GM12878 (cell line): ENCODE measurements around the gene CA5A. TPM values are rescaled to one million over a fixed set of nuclear protein-coding genes. Genes with fewer than 3 reads are reported as not detected.
A peak's percentile ranks its signal among the peaks of the same experiment; 100 is the strongest.
"Not testable (repeated sequence)": the region's sequence is repeated elsewhere in the genome, so short reads cannot be mapped to it uniquely, and the experiment has no call there.

ENCODE experiments used
- ATAC-seq: fragments of 200-7000 bp; cut with Tn5 transposase; 3 replicates; pipeline ENCODE4 v1.9.1; 2020; ENCODE audit warnings: mild to moderate bottlenecking, moderate library complexity
- BruUV-seq: library from RNA; stranded (reverse); fragments of 400-500 nt; replicated peaks from 2 replicates; lab custom pipeline; 2021; lab: Mats Ljungman, UMichigan
- CTCF ChIA-PET: fragments of 300-600 bp; sonication (Branson Sonifier 250); formaldehyde crosslinking; extraction: SDS; loops from one replicate; lab custom pipeline; 2021; ENCODE audit warnings: inconsistent platforms; lab: Yijun Ruan, JAX
- POLR2A ChIA-PET: fragments of 350-600 bp; formaldehyde crosslinking; extraction: SDS; loops from one replicate; lab custom pipeline; 2021; ENCODE audit warnings: inconsistent platforms; lab: Charles Lee
- RAD21 ChIA-PET: fragments of 300-600 bp; sonication (Branson Sonifier 250); formaldehyde crosslinking; loops from one replicate; lab custom pipeline; 2023; ENCODE audit warnings: antibody characterized with exemption; ENCODE audit not compliant: unreplicated experiment; lab: Charles Lee
- SMC1A ChIA-PET: fragments of 300-600 bp; sonication (Branson Sonifier 250); formaldehyde crosslinking; loops from one replicate; lab custom pipeline; 2023; ENCODE audit not compliant: unreplicated experiment, uncharacterized antibody; lab: Charles Lee
- DNase-seq: peaks from one replicate; pipeline ENCODE4 v3.0.0-alpha.2; 2011; ENCODE audit warnings: low read depth, low spot score
- FAIRE-seq: peaks from 3 replicates; lab custom pipeline; 2011; peaks lifted over from hg19 to GRCh38; lab: Jason Lieb, UNC
- H2AFZ ChIP-seq: 2 replicates; pipeline ENCODE4 v1.6.0; 2011; ENCODE audit warnings: low read depth, low read length, control low read depth; ENCODE audit not compliant: control insufficient read depth
- H3K27ac ChIP-seq: 2 replicates; pipeline ENCODE4 v1.5.1; 2011; ENCODE audit warnings: control low read depth; ENCODE audit not compliant: control insufficient read depth, insufficient read depth
- H3K27me3 ChIP-seq, 2 experiments: replicated peaks in 1 of 2; 2 replicates each; pipeline versions ENCODE4 v1.6.0 to v1.6.1; 2011; ENCODE audit warnings: low read length in 1 of 2; ENCODE audit not compliant: control insufficient read depth in 2 of 2, insufficient read depth in 2 of 2
- H3K36me3 ChIP-seq, 2 experiments: 2 replicates each; pipeline ENCODE4 v1.5.1; 2011; ENCODE audit warnings: low read length in 1 of 2; ENCODE audit not compliant: control insufficient read depth in 2 of 2, insufficient read depth in 2 of 2
- H3K4me1 ChIP-seq: 2 replicates; pipeline ENCODE4 v1.6.1; 2011; ENCODE audit warnings: mild to moderate bottlenecking, low read length, moderate library complexity, mixed read lengths; ENCODE audit not compliant: control insufficient read depth, insufficient read depth
- H3K4me2 ChIP-seq: 2 replicates; pipeline ENCODE4 v1.6.0; 2011; ENCODE audit warnings: control low read depth; ENCODE audit not compliant: control insufficient read depth, insufficient read depth
- H3K4me3 ChIP-seq: fragments of 200-600 bp; sonication (generic); 2 replicates; pipeline ENCODE4 v1.5.1; 2016
- H3K79me2 ChIP-seq: 2 replicates; pipeline ENCODE4 v1.6.0; 2011; ENCODE audit warnings: low read length; ENCODE audit not compliant: control insufficient read depth, insufficient read depth
- H3K9ac ChIP-seq: 2 replicates; pipeline ENCODE4 v1.8.0; 2011; ENCODE audit warnings: low read length, control low read depth, mixed read lengths; ENCODE audit not compliant: control insufficient read depth, insufficient read depth
- H3K9me3 ChIP-seq: replicated peaks from 3 replicates; pipeline ENCODE4 v1.5.1; 2011; ENCODE audit warnings: mild to moderate bottlenecking, low read length; ENCODE audit not compliant: control insufficient read depth, insufficient read depth
- H4K20me1 ChIP-seq: 2 replicates; pipeline ENCODE4 v1.6.0; 2011; ENCODE audit not compliant: control insufficient read depth, insufficient read depth
- BACH1 ChIP-seq: fragments of 450-650 bp; IDR thresholded peaks from 2 replicates; pipeline ENCODE4 v1.6.1; 2017; ENCODE audit warnings: mild to moderate bottlenecking, borderline replicate concordance
- CHD2 ChIP-seq: IDR thresholded peaks from 2 replicates; pipeline ENCODE4 v1.6.1; 2011; ENCODE audit warnings: low read depth, low read length, improper control_type of control experiment, borderline replicate concordance
- MTA2 ChIP-seq: fragments of 450-650 bp; IDR thresholded peaks from 2 replicates; pipeline ENCODE4 v1.6.1; 2016; ENCODE audit warnings: low read depth, mild to moderate bottlenecking, moderate library complexity
- TCF3 ChIP-seq: IDR thresholded peaks from 2 replicates; pipeline ENCODE4 v1.6.1; 2012; ENCODE audit warnings: low read depth, mild to moderate bottlenecking, low read length, borderline replicate concordance; ENCODE audit not compliant: insufficient read depth
- ZBTB4 ChIP-seq: fragments of 450-650 bp; formaldehyde crosslinking; IDR thresholded peaks from 2 replicates; pipeline ENCODE4 v1.4.0; 2022; ENCODE audit warnings: mild to moderate bottlenecking, moderate library complexity
- WGBS: methylation state at CpG from one replicate; pipeline ENCODE4 v1.1.6; 2016; ENCODE audit warnings: low lambda C conversion rate; ENCODE audit not compliant: insufficient replicate concordance, insufficient coverage; ENCODE audit errors: missing lambda C conversion rate; 5-methylcytosine and 5-hydroxymethylcytosine counted together
- in situ Hi-C: fragments of 300-500 bp; cut with MboI; formaldehyde crosslinking; loops from 9 replicates; pipeline ENCODE4 v1.14.3; 2018; ENCODE audit warnings: mixed read lengths
- intact Hi-C: fragments of 100-400 bp; cut with micrococcal nuclease; formaldehyde crosslinking; loops from one replicate; pipeline ENCODE4 v1.14.2; 2022; ENCODE audit not compliant: unreplicated experiment
- polyA plus RNA-seq, 11 experiments: library from polyadenylated mRNA; depleted of rRNA in 4 of 11; unstranded in 6 of 11; stranded (reverse) in 5 of 11; fragments of >200 nt; fragmentation: Nextera tagmentation in 4 of 11; fragmentation: Illumina TruSeq in 1 of 11; extraction: Ambion mirVana in 4 of 11; extraction: Trizol in 1 of 11; gene quantifications; 1 replicate in 1 of 11; 2 replicates in 10 of 11; pipeline versions ENCODE4 v1.2.1 to v1.2.3, GENCODE V29; 2011 to 2016; ENCODE audit warnings: inconsistent platforms in 2 of 11, missing spikeins in 2 of 11, low read depth in 1 of 11
- total RNA-seq, 4 experiments: library from RNA; depleted of rRNA in 3 of 4; stranded (reverse); fragments of >200 nt in 3 of 4; fragmentation: Illumina TruSeq in 1 of 4; extraction: Trizol in 1 of 4; gene quantifications; 2 replicates each; pipeline versions ENCODE4 v1.2.1 to v1.2.3, GENCODE V29; 2013 to 2021
- TF ChIP-seq, protein P1 (sequence below): IDR thresholded peaks from 2 replicates; pipeline ENCODE4 v1.6.1; 2012; ENCODE audit warnings: mild to moderate bottlenecking, low read depth, low read length

Gene CA5A
- total and polyA plus RNA-seq, 10 of the 15 experiments (the other 5 are each of a cell fraction or from before 2014, with no cell fraction given), result not detected

DNA sequence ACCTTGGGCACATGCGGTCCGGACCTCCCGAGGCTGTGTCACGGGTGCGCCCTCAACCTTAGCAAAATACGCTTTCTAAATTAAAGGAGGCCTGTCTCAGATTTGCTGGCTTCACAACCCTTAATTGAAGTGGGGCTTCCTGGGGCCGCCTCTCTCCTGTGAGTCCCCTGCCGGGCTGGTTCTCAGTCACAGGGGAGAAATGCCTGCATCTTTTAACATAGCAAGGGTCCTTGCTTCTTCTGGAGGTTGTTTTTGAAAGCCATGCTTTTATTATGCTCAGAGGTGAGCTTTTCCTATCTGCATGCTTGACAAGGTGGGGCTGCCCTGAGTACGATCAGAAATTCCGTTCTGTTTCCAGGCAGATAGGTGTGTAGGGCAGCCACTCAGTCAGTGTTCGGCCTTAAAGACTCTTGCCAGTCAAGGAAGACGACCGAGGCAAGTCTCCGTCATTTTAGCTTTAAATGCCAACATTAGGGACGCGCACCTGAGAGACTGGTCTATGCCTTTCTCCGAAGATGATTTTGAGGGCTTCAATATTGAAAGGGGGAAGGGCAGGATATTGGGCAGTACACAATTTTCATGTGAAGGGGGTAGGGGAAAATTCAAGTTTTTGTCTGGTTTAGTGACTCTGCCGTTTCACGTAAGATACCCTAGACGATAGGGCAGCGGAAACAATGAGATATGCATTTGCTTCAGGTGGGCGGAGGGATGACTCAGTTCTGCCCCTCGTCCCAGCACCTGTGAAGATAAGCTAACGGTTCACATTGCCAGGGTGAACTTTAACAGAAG, 61.5 kb downstream of the CA5A start (continued):
- TF ChIP-seq, protein P1, sequence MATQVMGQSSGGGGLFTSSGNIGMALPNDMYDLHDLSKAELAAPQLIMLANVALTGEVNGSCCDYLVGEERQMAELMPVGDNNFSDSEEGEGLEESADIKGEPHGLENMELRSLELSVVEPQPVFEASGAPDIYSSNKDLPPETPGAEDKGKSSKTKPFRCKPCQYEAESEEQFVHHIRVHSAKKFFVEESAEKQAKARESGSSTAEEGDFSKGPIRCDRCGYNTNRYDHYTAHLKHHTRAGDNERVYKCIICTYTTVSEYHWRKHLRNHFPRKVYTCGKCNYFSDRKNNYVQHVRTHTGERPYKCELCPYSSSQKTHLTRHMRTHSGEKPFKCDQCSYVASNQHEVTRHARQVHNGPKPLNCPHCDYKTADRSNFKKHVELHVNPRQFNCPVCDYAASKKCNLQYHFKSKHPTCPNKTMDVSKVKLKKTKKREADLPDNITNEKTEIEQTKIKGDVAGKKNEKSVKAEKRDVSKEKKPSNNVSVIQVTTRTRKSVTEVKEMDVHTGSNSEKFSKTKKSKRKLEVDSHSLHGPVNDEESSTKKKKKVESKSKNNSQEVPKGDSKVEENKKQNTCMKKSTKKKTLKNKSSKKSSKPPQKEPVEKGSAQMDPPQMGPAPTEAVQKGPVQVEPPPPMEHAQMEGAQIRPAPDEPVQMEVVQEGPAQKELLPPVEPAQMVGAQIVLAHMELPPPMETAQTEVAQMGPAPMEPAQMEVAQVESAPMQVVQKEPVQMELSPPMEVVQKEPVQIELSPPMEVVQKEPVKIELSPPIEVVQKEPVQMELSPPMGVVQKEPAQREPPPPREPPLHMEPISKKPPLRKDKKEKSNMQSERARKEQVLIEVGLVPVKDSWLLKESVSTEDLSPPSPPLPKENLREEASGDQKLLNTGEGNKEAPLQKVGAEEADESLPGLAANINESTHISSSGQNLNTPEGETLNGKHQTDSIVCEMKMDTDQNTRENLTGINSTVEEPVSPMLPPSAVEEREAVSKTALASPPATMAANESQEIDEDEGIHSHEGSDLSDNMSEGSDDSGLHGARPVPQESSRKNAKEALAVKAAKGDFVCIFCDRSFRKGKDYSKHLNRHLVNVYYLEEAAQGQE, result no peak
- TF ChIP-seq BACH1 (peak; percentile 82; the same call in 1 of the 2 replicates), ZBTB4 (no peak), TCF3 (0 out of 2 replicates have a peak, but pooled peaks have one; percentile 40), CHD2 (peak; percentile 44; the same call in 1 of the 2 replicates), MTA2 (0 out of 2 replicates have a peak, but pooled peaks have one; percentile 24)
- TF ChIP-seq, all 136 proteins: peak for 20

- CTCF ChIA-PET, result interaction anchor here (0.7 to 17.0 kb wide), 32 partner anchors 8 to 105 kb away, joined by 3 to 553 read pairs (median 6); partner anchors contain the start of gene KLHDC4
- not testable (repeated sequence) for H3K9me3 ChIP-seq, H3K4me1 ChIP-seq, H3K27ac ChIP-seq, H3K4me2 ChIP-seq, ATAC-seq, H3K27me3 ChIP-seq, H4K20me1 ChIP-seq, FAIRE-seq, H3K4me3 ChIP-seq, BruUV-seq, H3K36me3 ChIP-seq, H2AFZ ChIP-seq, DNase-seq, H3K9ac ChIP-seq
- POLR2A ChIA-PET, result interaction anchor here (1.2 to 2.5 kb wide), 3 partner anchors 18 to 91 kb away, joined by 3 to 34 read pairs (median 9); no protein-coding TSS in a partner anchor
- peaks cover 31% of the 10 kb centered on the region for H3K79me2 ChIP-seq
- in situ Hi-C loops (loop anchor here (10.0 kb wide), 1 partner anchor 316 kb away; no protein-coding TSS in a partner anchor), intact Hi-C loops (loop anchor here (1.0 to 5.0 kb wide), 4 partner anchors 20 to 323 kb away; no protein-coding TSS in a partner anchor)
- RAD21 ChIA-PET, result interaction anchor here (0.8 to 12.9 kb wide), 15 partner anchors 11 to 101 kb away, joined by 3 to 406 read pairs (median 5); no protein-coding TSS in a partner anchor
- 89% methylated on average over 23 of the region's 24 CpGs for WGBS
- SMC1A ChIA-PET, result interaction anchor here (0.8 to 13.0 kb wide), 13 partner anchors 16 to 102 kb away, joined by 3 to 301 read pairs (median 12); no protein-coding TSS in a partner anchor
These were observed 65.7 kb downstream of the CA5A start for GRCh38 chr16:87870418-87871291.
